Measurements from ENCODE around the gene TREML2. TPM values are rescaled to one million over a fixed set of nuclear protein-coding genes. Genes with fewer than 3 reads are reported as not detected.

The TREML2 gene
- total and polyA plus RNA-seq, 8 donors, result 0.09 to 0.12 TPM; not detected in 6

DNA sequence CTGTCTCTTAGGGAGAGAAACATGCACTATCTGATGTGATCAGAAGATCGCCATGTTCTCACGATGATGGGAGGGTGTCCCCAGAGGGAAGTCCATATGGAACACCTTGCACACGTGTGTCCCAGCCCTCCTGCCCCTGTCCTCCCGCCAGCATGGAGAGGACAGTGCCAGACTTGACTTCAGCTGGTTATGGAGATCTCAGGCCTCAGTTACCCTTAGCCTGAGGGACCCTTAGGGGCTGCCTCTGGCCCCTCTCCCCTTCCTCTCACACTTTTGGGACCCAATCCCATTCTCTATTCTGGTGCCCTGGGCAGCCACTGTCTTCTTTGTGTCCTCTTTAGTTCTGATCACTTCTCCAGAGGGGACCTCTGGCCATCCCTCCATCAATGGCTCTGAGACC is 28.8 kb upstream of the TREML2 start:
- Histone ChIP-seq H3K4me1 (no peaks in the 10 kb centered on the region), H3K9me3 (no peaks in the 10 kb centered on the region), H3K27ac (no peak overlapping the region), H3K27me3 (no peaks in the 10 kb centered on the region), H3K4me3 (no peak overlapping the region), H3K36me3 (no peaks in the 10 kb centered on the region)
- no peak for ATAC-seq
- DNase-seq, result no peak
- intact Hi-C loops (cut with DNase I), result no loop called here
- WGBS, 2 donors, result 80 to 89% methylated on average over 4 of the region's 4 CpGs
- TF ChIP-seq, protein P1, sequence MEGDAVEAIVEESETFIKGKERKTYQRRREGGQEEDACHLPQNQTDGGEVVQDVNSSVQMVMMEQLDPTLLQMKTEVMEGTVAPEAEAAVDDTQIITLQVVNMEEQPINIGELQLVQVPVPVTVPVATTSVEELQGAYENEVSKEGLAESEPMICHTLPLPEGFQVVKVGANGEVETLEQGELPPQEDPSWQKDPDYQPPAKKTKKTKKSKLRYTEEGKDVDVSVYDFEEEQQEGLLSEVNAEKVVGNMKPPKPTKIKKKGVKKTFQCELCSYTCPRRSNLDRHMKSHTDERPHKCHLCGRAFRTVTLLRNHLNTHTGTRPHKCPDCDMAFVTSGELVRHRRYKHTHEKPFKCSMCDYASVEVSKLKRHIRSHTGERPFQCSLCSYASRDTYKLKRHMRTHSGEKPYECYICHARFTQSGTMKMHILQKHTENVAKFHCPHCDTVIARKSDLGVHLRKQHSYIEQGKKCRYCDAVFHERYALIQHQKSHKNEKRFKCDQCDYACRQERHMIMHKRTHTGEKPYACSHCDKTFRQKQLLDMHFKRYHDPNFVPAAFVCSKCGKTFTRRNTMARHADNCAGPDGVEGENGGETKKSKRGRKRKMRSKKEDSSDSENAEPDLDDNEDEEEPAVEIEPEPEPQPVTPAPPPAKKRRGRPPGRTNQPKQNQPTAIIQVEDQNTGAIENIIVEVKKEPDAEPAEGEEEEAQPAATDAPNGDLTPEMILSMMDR (IDR thresholded peaks at IDR 0.05), result no peak
- FAIRE-seq, result no peak

DNA sequence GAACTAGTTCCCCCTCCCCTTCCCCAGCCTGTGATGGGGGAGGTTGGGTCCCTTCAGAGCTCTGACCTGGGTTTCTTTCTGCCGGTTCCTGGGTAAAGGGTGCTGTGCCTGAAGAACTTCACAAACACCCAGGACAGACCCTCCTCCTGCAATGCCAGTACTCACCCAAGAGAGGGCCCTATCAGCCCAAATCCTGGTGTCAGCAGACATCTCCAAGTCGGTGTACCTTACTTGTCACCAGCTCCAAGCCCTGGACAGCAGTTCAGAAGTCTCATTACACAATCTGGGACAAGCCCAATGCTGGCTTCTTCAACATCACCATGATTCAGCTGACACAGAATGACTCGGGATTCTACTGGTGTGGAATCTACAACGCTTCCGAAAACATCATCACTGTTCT is 27.7 kb upstream of the TREML2 start:
- H3K27ac ChIP-seq, result no peak overlapping the region
- DNase-seq (no peak), ATAC-seq (peak in 1 of 4 donors; percentile 22), FAIRE-seq (no peak)
- TF ChIP-seq, protein P1 (IDR thresholded peaks at IDR 0.05), result no peak
- H3K36me3 ChIP-seq, result no peaks in the 10 kb centered on the region
- H3K4me3 ChIP-seq, result no peak overlapping the region
- intact Hi-C loops (cut with DNase I), result no loop called here
- no peaks in the 10 kb centered on the region for H3K4me1 ChIP-seq
- H3K27me3 ChIP-seq, result peaks cover 0 to 5% (median 0%) of the 10 kb centered on the region in 4 donors
- WGBS, 2 donors, result 44 to 48% methylated on average over 5 of the region's 5 CpGs
- no peaks in the 10 kb centered on the region for H3K9me3 ChIP-seq

DNA sequence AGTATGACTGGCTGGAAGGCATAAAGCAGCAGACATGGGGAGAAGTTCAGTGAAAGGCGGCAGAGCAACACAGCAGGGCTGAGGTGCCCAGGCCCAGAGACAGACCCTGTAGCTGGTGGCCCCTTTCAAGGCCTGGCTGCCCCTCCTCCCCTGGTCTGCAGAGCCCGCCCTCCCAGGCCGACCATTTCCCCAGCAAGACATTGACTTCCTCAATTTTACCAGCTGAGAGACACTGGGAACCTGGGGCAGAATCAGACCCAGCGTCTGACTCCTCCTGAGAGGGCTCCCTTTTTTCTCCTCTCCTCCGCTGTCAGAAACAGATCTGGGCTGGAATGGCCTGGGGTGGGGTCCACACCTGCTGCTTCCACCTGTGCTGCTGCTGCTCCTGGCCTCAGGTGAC is 27.1 kb upstream of the TREML2 start, which contains the start of gene TREML4:
TSS of gene TREML4 (plus strand) at position 254 of the 400 bp plus-strand sequence. CDS start at position 333, 79 bp downstream.
- no peak for FAIRE-seq
- H3K4me3 ChIP-seq, result no peak within 1 kb of the TSS
- H3K27ac ChIP-seq, result no peak within 1 kb of the TSS
- ATAC-seq, result peak in 1 of 4 donors; percentile 38
- DNase-seq, result no peak
- no peaks in the 10 kb centered on the region for H3K4me1 ChIP-seq
- intact Hi-C loops (cut with DNase I), result no loop called here
- 62 to 67% methylated on average over 4 to 5 of the region's 5 CpGs for WGBS, 2 donors
- TF ChIP-seq, protein P1 (IDR thresholded peaks at IDR 0.05), result no peak
- no peaks in the 10 kb centered on the region for H3K36me3 ChIP-seq
- peaks cover 0 to 5% (median 0%) of the 10 kb centered on the region in 4 donors for H3K27me3 ChIP-seq
- H3K9me3 ChIP-seq, result no peaks in the 10 kb centered on the region

DNA sequence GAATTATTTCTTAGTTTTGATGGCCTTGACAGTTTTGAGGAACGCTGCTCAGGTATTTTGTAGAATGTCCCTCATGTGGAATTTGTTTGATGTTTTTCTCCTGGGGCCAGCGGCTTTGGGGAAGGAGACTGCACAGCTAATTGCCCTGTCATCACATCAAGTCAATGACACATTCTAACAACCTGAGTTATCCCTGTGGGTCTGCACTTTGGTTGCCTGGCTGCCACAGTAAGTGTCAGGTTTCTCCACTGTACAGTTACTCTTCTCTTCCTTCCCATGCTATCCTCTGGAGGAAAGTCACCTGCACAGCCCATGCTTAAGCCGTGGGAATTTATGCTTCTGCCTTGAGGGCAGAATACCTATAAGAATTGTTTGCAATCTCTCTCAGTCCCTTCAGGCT is 25.8 kb upstream of the TREML2 start:
- Histone ChIP-seq H3K9me3 (no peaks in the 10 kb centered on the region), H3K27ac (no peak overlapping the region), H3K4me1 (no peaks in the 10 kb centered on the region), H3K4me3 (no peak overlapping the region), H3K27me3 (peaks cover 0 to 5% (median 0%) of the 10 kb centered on the region in 4 donors), H3K36me3 (no peaks in the 10 kb centered on the region)
- TF ChIP-seq, protein P1 (IDR thresholded peaks at IDR 0.05), result no peak
- intact Hi-C loops (cut with DNase I), result no loop called here
- WGBS, 2 donors, result 43 to 46% methylated on average over 3 of the region's 3 CpGs
- ATAC-seq (no peak), DNase-seq (no peak), FAIRE-seq (no peak)

DNA sequence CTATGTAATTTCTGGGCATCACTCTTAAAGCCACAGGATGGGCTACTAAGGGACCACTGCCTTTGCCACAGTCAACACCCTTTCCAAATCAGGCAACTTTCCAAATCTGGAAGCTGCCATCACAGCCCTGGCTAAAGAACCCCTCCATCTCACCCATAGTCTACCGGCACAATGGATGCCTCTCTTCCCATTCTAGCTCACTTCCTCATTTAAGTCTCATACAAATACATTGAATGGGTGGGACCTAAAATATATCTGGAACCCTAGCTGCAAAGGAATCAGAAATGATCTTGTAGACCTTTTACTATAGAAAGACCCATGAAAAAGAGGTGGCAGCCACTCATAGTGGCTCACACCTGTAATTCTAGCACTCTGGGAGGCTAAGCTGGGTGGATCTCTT is 23.9 kb upstream of the TREML2 start:
- H3K27ac ChIP-seq, result no peak overlapping the region
- H3K9me3 ChIP-seq, result no peaks in the 10 kb centered on the region
- H3K36me3 ChIP-seq, result no peaks in the 10 kb centered on the region
- FAIRE-seq, result no peak
- no peak overlapping the region for H3K4me3 ChIP-seq
- peaks cover 0 to 5% (median 0%) of the 10 kb centered on the region in 4 donors for H3K27me3 ChIP-seq
- no peaks in the 10 kb centered on the region for H3K4me1 ChIP-seq
- intact Hi-C loops (cut with DNase I), result no loop called here
- no peak for DNase-seq
- 92 to 96% methylated on average over 1 of the region's 1 CpG for WGBS, 2 donors
- ATAC-seq, result no peak
- TF ChIP-seq, protein P1 (IDR thresholded peaks at IDR 0.05), result no peak

Measured in pancreas (tissue), 10 donors.